A673 (cell line): ENCODE results near the gene CFAP57. TPM values are rescaled to one million over a fixed set of nuclear protein-coding genes. Genes with fewer than 3 reads are reported as not detected.

Source experiments
- BruUV-seq: library from RNA; stranded (reverse); fragments of 400-500 nt; replicated peaks from 2 replicates; lab custom pipeline; 2021; lab: Mats Ljungman, UMichigan
- CTCF ChIA-PET: fragments of 300-600 bp; sonication (Branson Sonifier 250); formaldehyde crosslinking; loops from one replicate; lab custom pipeline; 2022; ENCODE audit warnings: antibody characterized with exemption; lab: Charles Lee
- POLR2A ChIA-PET: fragments of 300-600 bp; sonication (Branson Sonifier 250); formaldehyde crosslinking; loops from one replicate; lab custom pipeline; 2022; ENCODE audit warnings: antibody characterized with exemption; ENCODE audit not compliant: low non-redundant PET; lab: Charles Lee
- DNase-seq: peaks from one replicate; pipeline ENCODE4 v3.0.0-alpha.2; 2015; ENCODE audit warnings: low spot score
- H3K27ac ChIP-seq: fragments of 200-600 bp; sonication (generic); 2 replicates; pipeline ENCODE4 v1.5.1; 2016; ENCODE audit warnings: mixed run types, low read depth, mild to moderate bottlenecking, mixed read lengths, antibody characterized with exemption, low read length; ENCODE audit not compliant: poor library complexity, severe bottlenecking
- H3K27me3 ChIP-seq: fragments of 200-600 bp; sonication (generic); replicated peaks from 2 replicates; pipeline ENCODE4 v1.6.1; 2017; ENCODE audit warnings: mixed run types, low read depth, mild to moderate bottlenecking, mixed read lengths, antibody characterized with exemption, low read length; ENCODE audit not compliant: insufficient read depth, poor library complexity
- H3K36me3 ChIP-seq: fragments of 200-600 bp; sonication (generic); 2 replicates; pipeline ENCODE4 v1.6.1; 2016; ENCODE audit warnings: mixed run types, mild to moderate bottlenecking, mixed read lengths, antibody characterized with exemption, low read length; ENCODE audit not compliant: insufficient read depth, poor library complexity, severe bottlenecking
- H3K4me1 ChIP-seq: fragments of 200-600 bp; sonication (generic); 2 replicates; pipeline ENCODE4 v1.6.1; 2017; ENCODE audit warnings: mixed run types, mild to moderate bottlenecking, mixed read lengths, antibody characterized with exemption, low read length; ENCODE audit not compliant: insufficient read depth, poor library complexity, severe bottlenecking
- H3K4me3 ChIP-seq: fragments of 200-600 bp; sonication (generic); 2 replicates; pipeline ENCODE4 v1.5.1; 2016; ENCODE audit warnings: low read depth, mixed run types, mild to moderate bottlenecking, mixed read lengths, low read length; ENCODE audit not compliant: poor library complexity, severe bottlenecking
- H3K9me3 ChIP-seq: fragments of 200-600 bp; sonication (generic); 2 replicates; pipeline ENCODE4 v1.6.1; 2016; ENCODE audit warnings: mixed run types, low read depth, mild to moderate bottlenecking, mixed read lengths, antibody characterized with exemption, low read length; ENCODE audit not compliant: poor library complexity, severe bottlenecking
- EZH2 ChIP-seq: fragments of 200-600 bp; sonication (generic); IDR thresholded peaks from 2 replicates; pipeline ENCODE4 v1.6.1; 2017; ENCODE audit warnings: borderline replicate concordance, low read depth, mild to moderate bottlenecking, mixed read lengths, antibody characterized with exemption, low read length; ENCODE audit not compliant: poor library complexity, severe bottlenecking
- intact Hi-C: fragments of 100-400 bp; cut with micrococcal nuclease; formaldehyde crosslinking; loops from one replicate; pipeline ENCODE4 v1.10.0; 2022; ENCODE audit not compliant: unreplicated experiment
- total RNA-seq: library from RNA; stranded (reverse); gene quantifications from 2 replicates; pipeline ENCODE4 v1.2.3, GENCODE V29; 2021
- TF ChIP-seq, protein P1 (sequence below): fragments of 300-800, 200-600 bp; sonication (generic); conservative IDR thresholded peaks from 2 replicates; pipeline ENCODE4 v1.5.1; 2017; ENCODE audit warnings: low read depth, mild to moderate bottlenecking, antibody characterized with exemption, low read length, moderate library complexity, mixed read lengths

Gene CFAP57
- total RNA-seq, 1 experiment from 2014 or later: 0.73 TPM

GRCh38 chr1:43288785-43289706, 116.9 kb downstream of the CFAP57 start:
- H3K36me3 ChIP-seq: no peaks in the 10 kb centered on the region
- POLR2A ChIA-PET: no interaction called here
- H3K4me1 ChIP-seq: no peaks in the 10 kb centered on the region
- H3K27me3 ChIP-seq: no peaks in the 10 kb centered on the region
- no peak for TF ChIP-seq EZH2
- TF ChIP-seq, protein P1, sequence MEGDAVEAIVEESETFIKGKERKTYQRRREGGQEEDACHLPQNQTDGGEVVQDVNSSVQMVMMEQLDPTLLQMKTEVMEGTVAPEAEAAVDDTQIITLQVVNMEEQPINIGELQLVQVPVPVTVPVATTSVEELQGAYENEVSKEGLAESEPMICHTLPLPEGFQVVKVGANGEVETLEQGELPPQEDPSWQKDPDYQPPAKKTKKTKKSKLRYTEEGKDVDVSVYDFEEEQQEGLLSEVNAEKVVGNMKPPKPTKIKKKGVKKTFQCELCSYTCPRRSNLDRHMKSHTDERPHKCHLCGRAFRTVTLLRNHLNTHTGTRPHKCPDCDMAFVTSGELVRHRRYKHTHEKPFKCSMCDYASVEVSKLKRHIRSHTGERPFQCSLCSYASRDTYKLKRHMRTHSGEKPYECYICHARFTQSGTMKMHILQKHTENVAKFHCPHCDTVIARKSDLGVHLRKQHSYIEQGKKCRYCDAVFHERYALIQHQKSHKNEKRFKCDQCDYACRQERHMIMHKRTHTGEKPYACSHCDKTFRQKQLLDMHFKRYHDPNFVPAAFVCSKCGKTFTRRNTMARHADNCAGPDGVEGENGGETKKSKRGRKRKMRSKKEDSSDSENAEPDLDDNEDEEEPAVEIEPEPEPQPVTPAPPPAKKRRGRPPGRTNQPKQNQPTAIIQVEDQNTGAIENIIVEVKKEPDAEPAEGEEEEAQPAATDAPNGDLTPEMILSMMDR: no peak
- no peak overlapping the region for H3K27ac ChIP-seq
- no peak for DNase-seq
- CTCF ChIA-PET: no interaction called here
- no peaks in the 10 kb centered on the region for H3K9me3 ChIP-seq
- BruUV-seq: no TSS peak
- H3K4me3 ChIP-seq: no peak overlapping the region
- intact Hi-C loops: no loop called here

DNA sequence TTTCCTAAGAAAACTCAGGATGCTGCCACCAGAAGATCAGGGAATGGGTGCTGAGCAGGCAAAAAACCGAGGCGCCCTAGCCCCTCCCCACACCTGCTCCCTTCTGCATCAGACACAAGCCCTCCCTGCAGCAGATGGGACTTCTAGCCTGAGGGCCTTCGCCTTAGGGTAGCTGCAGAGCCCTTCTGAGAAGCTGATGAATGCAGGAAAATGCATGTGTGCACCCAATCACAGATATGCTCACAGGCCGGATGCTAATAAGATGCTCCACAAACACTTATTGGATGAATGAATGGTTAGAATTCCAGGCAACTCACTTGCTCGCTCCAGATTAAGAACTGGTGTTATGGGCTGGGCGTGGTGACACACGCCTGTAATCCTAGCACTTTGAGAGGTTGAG, 120.1 kb downstream of the CFAP57 start:
- intact Hi-C loops: no loop called here
- Histone ChIP-seq H3K27ac (no peak overlapping the region), H3K9me3 (no peaks in the 10 kb centered on the region), H3K27me3 (no peaks in the 10 kb centered on the region), H3K4me3 (no peak overlapping the region), H3K36me3 (no peaks in the 10 kb centered on the region), H3K4me1 (no peaks in the 10 kb centered on the region)
- ChIA-PET CTCF (no interaction called here), POLR2A (no interaction called here)
- TF ChIP-seq, protein P1: no peak
- TF ChIP-seq EZH2: no peak
- DNase-seq: no peak
- no TSS peak for BruUV-seq

DNA sequence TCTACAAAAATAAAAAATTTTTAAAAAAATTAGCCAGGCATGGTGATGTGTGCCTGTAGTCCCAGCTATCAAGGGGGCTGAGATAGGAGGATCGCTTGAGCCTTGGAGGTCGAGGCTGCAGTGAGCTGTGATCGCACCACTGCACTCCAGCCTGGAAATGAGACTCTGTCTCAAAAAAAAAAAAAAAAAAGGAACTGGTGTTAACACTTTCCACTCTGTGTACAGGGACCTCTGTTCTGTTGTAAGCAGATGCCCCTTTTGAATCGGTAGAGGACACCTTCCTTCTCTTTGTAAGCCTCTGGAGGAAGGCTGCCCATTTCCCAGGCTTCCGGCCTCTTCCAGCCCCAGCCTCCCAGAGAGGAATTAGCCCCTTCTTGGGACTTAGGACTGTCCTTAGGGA, 120.5 kb downstream of the CFAP57 start:
- no TSS peak for BruUV-seq
- no peaks in the 10 kb centered on the region for H3K9me3 ChIP-seq
- no peaks in the 10 kb centered on the region for H3K27me3 ChIP-seq
- H3K4me3 ChIP-seq: no peak overlapping the region
- H3K4me1 ChIP-seq: no peaks in the 10 kb centered on the region
- DNase-seq: no peak
- H3K36me3 ChIP-seq: no peaks in the 10 kb centered on the region
- ChIA-PET CTCF (no interaction called here), POLR2A (no interaction called here)
- intact Hi-C loops: no loop called here
- no peak for TF ChIP-seq EZH2
- TF ChIP-seq, protein P1: no peak
- no peak overlapping the region for H3K27ac ChIP-seq
